ENCODE data around the gene PTDSS2. TPM values are rescaled to one million over a fixed set of nuclear protein-coding genes. Genes with fewer than 3 reads are reported as not detected.
"Not testable (repeated sequence)": the region's sequence is repeated elsewhere in the genome, so short reads cannot be mapped to it uniquely, and the experiment has no call there.

PTDSS2 gene
- total RNA-seq (10 to 100 TPM; 26.2 to 28.4 TPM), polyA plus RNA-seq (11.5 TPM)

DNA sequence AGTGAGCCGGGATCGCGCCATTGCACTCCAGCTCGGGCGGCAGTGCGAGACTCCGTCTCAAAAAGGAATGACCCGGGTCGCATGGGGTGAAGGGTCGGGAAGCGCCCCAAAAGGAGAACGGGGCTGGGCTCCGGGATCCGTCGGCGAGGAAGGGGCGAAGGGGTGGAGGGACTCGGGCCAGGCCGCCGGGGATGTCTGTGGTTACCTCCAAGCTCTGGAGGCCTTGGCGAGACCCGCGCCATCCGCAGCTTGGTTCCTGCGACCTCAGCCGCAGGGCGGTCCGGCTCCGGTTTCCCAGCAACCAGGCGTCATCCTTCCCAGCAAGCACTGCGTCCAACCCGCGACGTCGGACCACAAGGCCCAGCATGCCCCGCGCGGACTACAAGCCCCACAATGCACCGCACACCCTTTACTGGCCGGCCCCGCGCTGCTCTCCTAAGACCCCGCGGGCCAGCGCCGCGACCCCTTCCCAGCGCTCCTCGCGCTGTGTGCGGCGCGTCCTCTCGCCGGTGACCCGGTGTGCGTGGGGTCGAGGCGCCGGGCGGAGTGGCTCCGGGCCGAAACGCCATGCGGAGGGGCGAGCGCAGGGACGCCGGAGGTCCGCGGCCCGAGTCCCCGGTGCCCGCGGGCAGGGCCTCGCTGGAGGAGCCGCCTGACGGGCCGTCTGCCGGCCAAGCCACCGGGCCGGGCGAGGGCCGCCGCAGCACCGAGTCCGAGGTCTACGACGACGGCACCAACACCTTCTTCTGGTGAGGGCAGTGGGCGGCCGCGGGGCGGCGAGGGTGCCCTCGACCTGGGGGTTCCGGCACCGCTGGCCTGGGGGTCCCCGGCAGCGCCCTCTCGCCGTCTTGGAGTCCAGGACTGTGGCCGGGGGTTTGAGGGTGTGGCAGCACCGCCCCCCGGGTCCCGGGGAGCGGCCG, at the start of gene PTDSS2:
Gene PTDSS2, plus strand, starts transcription at position 391 of the 920 bp plus-strand sequence. Its CDS starts 177 bp downstream, at position 568.
- Histone ChIP-seq H3K27ac (ENCODE audit: low read depth, low read length) (peak within 1 kb of the TSS; percentile 75), H3K4me3 (ENCODE audit: low read length) (peak within 1 kb of the TSS; percentile 71), H3K27me3 (ENCODE audit: insufficient read depth, low read length, poor library complexity, severe bottlenecking) (no peaks in the 10 kb centered on the region), H3K9me3 (ENCODE audit: low read length) (no peaks in the 10 kb centered on the region), H3K36me3 (ENCODE audit: insufficient read depth, low read length) (peaks cover 14% of the 10 kb centered on the region), H3K4me1 (ENCODE audit: insufficient read depth, low read length) (peaks cover 22% of the 10 kb centered on the region)
- ChIA-PET CTCF (interaction anchor here (0.6 to 10.4 kb wide), 26 partner anchors 10 to 243 kb away, joined by 3 to 158 read pairs (median 5); partner anchors contain the start of genes BET1L, PSMD13, RIC8A and RNH1), POLR2A (interaction anchor here (0.6 to 7.5 kb wide), 8 partner anchors 28 to 243 kb away, joined by 3 to 71 read pairs (median 12); partner anchors contain the start of genes BET1L, RIC8A, RNH1 and SIGIRR)
- H3K27me3 Mint-ChIP-seq: no peaks in the 10 kb centered on the region
- H3K27ac Mint-ChIP-seq: peak within 1 kb of the TSS; percentile 95 to 100 (median 99)
- H3K9me3 Mint-ChIP-seq: no peaks in the 10 kb centered on the region
- peak; percentile 90 to 96 (median 92) for DNase-seq
- peaks cover 17 to 35% (median 25%) of the 10 kb centered on the region in 3 donors for H3K4me1 Mint-ChIP-seq
- peak within 1 kb of the TSS; percentile 91 to 100 (median 98) for H3K4me3 Mint-ChIP-seq
- peaks cover 0 to 29% (median 0%) of the 10 kb centered on the region in 3 donors for H3K36me3 Mint-ChIP-seq

GRCh38 chr11:401196-401595, 48.9 kb upstream of the PTDSS2 start:
- H3K27ac ChIP-seq (ENCODE audit: low read depth, low read length); DNase-seq; CTCF ChIA-PET; H3K4me1 ChIP-seq (ENCODE audit: insufficient read depth, low read length); H3K36me3 ChIP-seq (ENCODE audit: insufficient read depth, low read length); H3K4me3 ChIP-seq (ENCODE audit: low read length); POLR2A ChIA-PET; H3K36me3 Mint-ChIP-seq; H3K27me3 ChIP-seq (ENCODE audit: insufficient read depth, low read length, poor library complexity, severe bottlenecking); H3K9me3 ChIP-seq (ENCODE audit: low read length); H3K27ac Mint-ChIP-seq; H3K9me3 Mint-ChIP-seq; H3K27me3 Mint-ChIP-seq; H3K4me3 Mint-ChIP-seq: not testable (repeated sequence)
- H3K4me1 Mint-ChIP-seq: peaks cover 0 to 16% (median 5%) of the 10 kb centered on the region in 3 donors

GRCh38 chr11:403021-403760, 46.9 kb upstream of the PTDSS2 start:
- Mint-ChIP-seq H3K9me3 (no peaks in the 10 kb centered on the region), H3K4me3 (no peak overlapping the region), H3K36me3 (peaks cover 0 to 4% (median 0%) of the 10 kb centered on the region in 3 donors), H3K4me1 (peaks cover 0 to 16% (median 12%) of the 10 kb centered on the region in 3 donors), H3K27me3 (no peaks in the 10 kb centered on the region), H3K27ac (no peak overlapping the region)
- H3K27me3 ChIP-seq (ENCODE audit: insufficient read depth, low read length, poor library complexity, severe bottlenecking): no peaks in the 10 kb centered on the region
- POLR2A ChIA-PET: interaction anchor here (0.9 kb wide), 1 partner anchor 9 kb away, joined by 3 read pairs; no protein-coding TSS in a partner anchor
- H3K4me3 ChIP-seq (ENCODE audit: low read length): no peak overlapping the region
- peaks cover 19% of the 10 kb centered on the region for H3K4me1 ChIP-seq (ENCODE audit: insufficient read depth, low read length)
- CTCF ChIA-PET: interaction anchor here (10.3 kb wide), 1 partner anchor 43 kb away, joined by 158 read pairs; the partner anchor contains the start of genes ANO9 and PTDSS2
- DNase-seq: no peak
- H3K9me3 ChIP-seq (ENCODE audit: low read length): no peaks in the 10 kb centered on the region
- no peaks in the 10 kb centered on the region for H3K36me3 ChIP-seq (ENCODE audit: insufficient read depth, low read length)
- H3K27ac ChIP-seq (ENCODE audit: low read depth, low read length): no peak overlapping the region

DNA sequence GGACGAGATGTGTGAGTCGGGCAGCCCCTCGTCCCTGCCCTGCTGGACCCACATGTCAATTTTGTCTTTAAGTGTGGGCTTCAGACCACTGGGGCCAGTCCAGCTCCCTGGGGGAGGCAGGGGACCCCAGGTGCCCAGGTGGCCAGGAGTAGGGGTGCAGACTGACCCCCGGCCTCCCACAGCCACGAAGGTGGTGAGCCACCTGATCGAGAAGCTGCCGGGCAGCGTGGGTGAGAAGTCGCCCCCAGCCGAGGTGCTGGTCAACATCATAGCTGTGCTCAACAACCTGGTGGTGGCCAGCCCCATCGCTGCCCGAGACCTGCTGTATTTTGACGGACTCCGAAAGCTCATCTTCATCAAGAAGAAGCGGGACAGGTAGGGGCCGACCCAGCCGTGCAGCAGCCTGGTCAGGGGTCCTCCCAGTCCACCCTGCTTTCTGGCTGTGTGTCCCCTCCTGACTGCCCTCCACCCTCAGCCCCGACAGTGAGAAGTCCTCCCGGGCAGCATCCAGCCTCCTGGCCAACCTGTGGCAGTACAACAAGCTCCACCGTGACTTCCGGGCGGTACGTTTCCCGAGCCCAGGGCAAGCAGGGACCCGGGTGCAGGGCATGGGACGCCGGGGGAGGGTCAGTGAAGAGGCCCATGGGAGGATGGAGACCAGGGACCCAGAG, 46.2 kb upstream of the PTDSS2 start:
- Mint-ChIP-seq H3K27me3 (no peaks in the 10 kb centered on the region), H3K36me3 (peaks cover 0 to 8% (median 0%) of the 10 kb centered on the region in 3 donors), H3K4me1 (peaks cover 0 to 21% (median 12%) of the 10 kb centered on the region in 3 donors), H3K27ac (peak overlapping the region in 1 of 8 donors; percentile 58), H3K4me3 (no peak overlapping the region), H3K9me3 (no peaks in the 10 kb centered on the region)
- Histone ChIP-seq H3K9me3 (ENCODE audit: low read length) (no peaks in the 10 kb centered on the region), H3K27ac (ENCODE audit: low read depth, low read length) (no peak overlapping the region), H3K4me3 (ENCODE audit: low read length) (no peak overlapping the region), H3K27me3 (ENCODE audit: insufficient read depth, low read length, poor library complexity, severe bottlenecking) (no peaks in the 10 kb centered on the region), H3K4me1 (ENCODE audit: insufficient read depth, low read length) (peaks cover 20% of the 10 kb centered on the region), H3K36me3 (ENCODE audit: insufficient read depth, low read length) (no peaks in the 10 kb centered on the region)
- no peak for DNase-seq
- ChIA-PET CTCF (interaction anchor here (10.3 kb wide), 1 partner anchor 43 kb away, joined by 158 read pairs; the partner anchor contains the start of genes ANO9 and PTDSS2), POLR2A (interaction anchor here (0.9 to 1.1 kb wide), 2 partner anchors 9 to 38 kb away, joined by 3 to 4 read pairs; no protein-coding TSS in a partner anchor)

- no peak overlapping the region for H3K4me3 ChIP-seq (ENCODE audit: low read length)
- peaks cover 0 to 29% (median 12%) of the 10 kb centered on the region in 3 donors for H3K4me1 Mint-ChIP-seq
- H3K36me3 ChIP-seq (ENCODE audit: insufficient read depth, low read length): no peaks in the 10 kb centered on the region
- peaks cover 0 to 16% (median 0%) of the 10 kb centered on the region in 3 donors for H3K36me3 Mint-ChIP-seq
- H3K27me3 Mint-ChIP-seq: no peaks in the 10 kb centered on the region
- no peaks in the 10 kb centered on the region for H3K9me3 ChIP-seq (ENCODE audit: low read length)
- DNase-seq: no peak
- POLR2A ChIA-PET: interaction anchor here (0.6 to 3.3 kb wide), 5 partner anchors 8 to 138 kb away, joined by 3 to 62 read pairs (median 8); partner anchors contain the start of genes PTDSS2 and SIGIRR
- peaks cover 20% of the 10 kb centered on the region for H3K4me1 ChIP-seq (ENCODE audit: insufficient read depth, low read length)
- no peak overlapping the region for H3K4me3 Mint-ChIP-seq
- CTCF ChIA-PET: interaction anchor here (1.1 to 10.3 kb wide), 2 partner anchors 42 to 156 kb away, joined by 3 to 158 read pairs; partner anchors contain the start of genes ANO9 and PTDSS2
- H3K27me3 ChIP-seq (ENCODE audit: insufficient read depth, low read length, poor library complexity, severe bottlenecking): no peaks in the 10 kb centered on the region
- H3K27ac Mint-ChIP-seq: peak overlapping the region in 2 of 8 donors; percentile 71 to 89
- no peak overlapping the region for H3K27ac ChIP-seq (ENCODE audit: low read depth, low read length)
- H3K9me3 Mint-ChIP-seq: no peaks in the 10 kb centered on the region
Observed at GRCh38 chr11:404551-405264, 45.4 kb upstream of the PTDSS2 start.

- H3K4me1 ChIP-seq (ENCODE audit: insufficient read depth, low read length): peaks cover 20% of the 10 kb centered on the region
- Mint-ChIP-seq H3K4me3 (peak overlapping the region in 3 of 7 donors; percentile 15 to 46 (median 28)), H3K9me3 (no peaks in the 10 kb centered on the region), H3K27me3 (no peaks in the 10 kb centered on the region), H3K27ac (peak overlapping the region in 6 of 8 donors; percentile 38 to 92 (median 79)), H3K4me1 (peaks cover 0 to 32% (median 12%) of the 10 kb centered on the region in 3 donors), H3K36me3 (peaks cover 0 to 18% (median 0%) of the 10 kb centered on the region in 3 donors)
- no peaks in the 10 kb centered on the region for H3K27me3 ChIP-seq (ENCODE audit: insufficient read depth, low read length, poor library complexity, severe bottlenecking)
- no peaks in the 10 kb centered on the region for H3K36me3 ChIP-seq (ENCODE audit: insufficient read depth, low read length)
- no peak overlapping the region for H3K27ac ChIP-seq (ENCODE audit: low read depth, low read length)
- ChIA-PET POLR2A (interaction anchor here (0.5 to 3.3 kb wide), 11 partner anchors 9 to 290 kb away, joined by 3 to 62 read pairs (median 7); partner anchors contain the start of genes ANO9, BET1L, DEAF1 and PSMD13), CTCF (interaction anchor here (0.6 to 10.3 kb wide), 6 partner anchors 11 to 157 kb away, joined by 3 to 158 read pairs (median 8); partner anchors contain the start of genes ANO9, PTDSS2 and SIGIRR)
- no peak overlapping the region for H3K4me3 ChIP-seq (ENCODE audit: low read length)
- no peak for DNase-seq
- H3K9me3 ChIP-seq (ENCODE audit: low read length): no peaks in the 10 kb centered on the region
Observed at GRCh38 chr11:405323-405953, 44.6 kb upstream of the PTDSS2 start.
